ENCODE measurements around the gene CALN1.

The CALN1 gene

DNA sequence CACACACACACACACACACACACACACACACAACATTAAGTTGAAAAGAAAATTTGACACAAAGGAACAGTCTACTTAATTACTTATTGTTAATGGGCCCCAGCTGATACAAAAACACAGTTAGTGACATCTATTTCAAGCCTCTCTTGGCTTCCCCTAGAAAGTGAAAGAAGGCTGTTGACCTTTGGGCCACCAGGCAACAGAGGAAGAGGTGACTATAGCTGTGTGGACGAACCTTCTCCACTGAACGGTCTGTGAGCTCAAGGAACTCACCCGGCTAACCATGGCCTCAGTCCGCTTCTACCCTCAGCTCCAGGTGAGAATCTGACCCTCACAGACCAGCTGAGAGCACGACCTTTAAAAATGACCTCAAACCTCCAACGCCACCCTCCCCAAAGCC, 32.9 kb upstream of the CALN1 start:
- TF ChIP-seq, protein P1, sequence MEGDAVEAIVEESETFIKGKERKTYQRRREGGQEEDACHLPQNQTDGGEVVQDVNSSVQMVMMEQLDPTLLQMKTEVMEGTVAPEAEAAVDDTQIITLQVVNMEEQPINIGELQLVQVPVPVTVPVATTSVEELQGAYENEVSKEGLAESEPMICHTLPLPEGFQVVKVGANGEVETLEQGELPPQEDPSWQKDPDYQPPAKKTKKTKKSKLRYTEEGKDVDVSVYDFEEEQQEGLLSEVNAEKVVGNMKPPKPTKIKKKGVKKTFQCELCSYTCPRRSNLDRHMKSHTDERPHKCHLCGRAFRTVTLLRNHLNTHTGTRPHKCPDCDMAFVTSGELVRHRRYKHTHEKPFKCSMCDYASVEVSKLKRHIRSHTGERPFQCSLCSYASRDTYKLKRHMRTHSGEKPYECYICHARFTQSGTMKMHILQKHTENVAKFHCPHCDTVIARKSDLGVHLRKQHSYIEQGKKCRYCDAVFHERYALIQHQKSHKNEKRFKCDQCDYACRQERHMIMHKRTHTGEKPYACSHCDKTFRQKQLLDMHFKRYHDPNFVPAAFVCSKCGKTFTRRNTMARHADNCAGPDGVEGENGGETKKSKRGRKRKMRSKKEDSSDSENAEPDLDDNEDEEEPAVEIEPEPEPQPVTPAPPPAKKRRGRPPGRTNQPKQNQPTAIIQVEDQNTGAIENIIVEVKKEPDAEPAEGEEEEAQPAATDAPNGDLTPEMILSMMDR (IDR thresholded peaks at IDR 0.05; ENCODE audit: control insufficient read depth, extremely low read depth, insufficient read depth): no peak
- no peak overlapping the region for H3K4me3 ChIP-seq (ENCODE audit: low read depth, low read length)
- DNase-seq (ENCODE audit: low read depth): no peak

DNA sequence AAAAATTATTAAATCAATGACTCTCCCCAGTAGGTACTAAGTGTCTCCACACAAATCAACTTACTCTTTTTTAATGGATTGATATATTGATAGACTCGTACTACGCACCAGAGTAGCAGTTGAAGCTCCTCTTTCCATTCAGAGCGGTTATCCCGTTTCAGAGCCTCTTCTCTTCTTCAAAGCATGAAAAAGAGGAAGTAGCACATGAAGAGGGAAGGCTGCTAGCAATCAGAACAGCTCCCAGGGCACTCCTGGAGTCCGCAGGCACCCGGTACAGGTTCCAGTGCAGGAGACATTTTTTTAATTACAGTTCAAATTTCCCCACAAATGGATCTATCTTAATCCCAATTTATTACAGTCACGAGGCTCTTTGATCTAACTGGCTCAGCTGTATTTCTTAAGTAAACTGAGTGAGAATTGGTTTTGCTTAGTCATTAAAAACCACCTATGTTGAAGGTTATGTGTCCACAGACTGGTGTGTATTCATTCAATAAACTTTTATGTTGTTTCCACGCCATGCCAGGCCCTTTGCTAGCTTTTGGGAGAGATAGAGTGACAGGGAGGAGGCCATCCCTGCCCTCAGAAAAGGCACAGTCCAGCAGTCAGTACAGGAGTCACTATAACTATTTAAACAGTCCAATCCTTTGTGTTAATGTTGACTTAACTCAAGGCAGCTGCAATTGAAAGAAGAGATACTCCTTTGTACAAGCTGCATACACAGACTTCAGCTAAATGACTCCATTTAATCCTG, 32.1 kb upstream of the CALN1 start:
- H3K4me3 ChIP-seq (ENCODE audit: low read depth, low read length): no peak overlapping the region
- DNase-seq (ENCODE audit: low read depth): no peak

DNA sequence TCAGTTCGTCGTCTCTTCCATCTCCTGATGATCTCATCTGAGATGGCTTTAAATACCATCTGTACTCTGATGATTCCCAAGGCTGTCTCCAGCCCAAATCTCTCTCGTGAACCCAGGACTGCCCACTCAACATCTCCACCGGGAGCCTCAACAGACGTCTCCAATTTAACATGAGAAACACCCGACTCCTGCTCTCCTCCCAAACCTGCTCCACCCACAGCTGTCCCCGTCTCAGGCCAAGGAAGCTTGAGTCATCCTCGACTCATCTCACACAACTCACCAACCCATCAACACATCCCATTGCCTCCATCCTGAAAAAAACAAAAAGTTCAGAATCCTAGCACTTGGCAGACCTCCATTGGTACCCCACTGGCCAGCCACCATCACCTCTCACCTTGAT, 29.7 kb upstream of the CALN1 start:
- no peak for DNase-seq (ENCODE audit: low read depth)
- TF ChIP-seq, protein P1 (IDR thresholded peaks at IDR 0.05; ENCODE audit: control insufficient read depth, extremely low read depth, insufficient read depth): no peak
- no peak overlapping the region for H3K4me3 ChIP-seq (ENCODE audit: low read depth, low read length)

More for the DNA sequence above, 32.1 kb upstream of the CALN1 start:
- TF ChIP-seq, protein P1 (IDR thresholded peaks at IDR 0.05; ENCODE audit: control insufficient read depth, extremely low read depth, insufficient read depth): no peak

DNA sequence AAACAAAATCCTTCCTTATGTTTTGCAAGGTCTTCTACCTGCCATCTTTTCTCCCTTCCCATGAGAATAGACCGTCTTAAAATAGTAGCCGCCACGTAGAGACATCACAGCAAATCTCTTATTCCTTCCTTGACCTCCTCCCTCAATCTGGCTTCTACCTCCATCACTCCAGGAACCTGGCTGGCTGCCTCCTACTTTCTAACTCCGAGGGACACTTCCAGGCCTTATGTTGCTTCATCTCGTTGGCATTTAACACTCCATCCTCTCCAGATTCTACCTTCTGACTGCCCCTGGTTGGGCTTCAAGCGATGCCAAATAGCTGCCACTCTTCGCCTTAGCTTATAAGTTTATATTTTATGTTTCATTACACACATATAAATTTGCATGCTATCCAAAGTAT, 26.4 kb upstream of the CALN1 start:
- H3K4me3 ChIP-seq (ENCODE audit: low read depth, low read length): no peak overlapping the region
- TF ChIP-seq, protein P1 (IDR thresholded peaks at IDR 0.05; ENCODE audit: control insufficient read depth, extremely low read depth, insufficient read depth): no peak
- DNase-seq (ENCODE audit: low read depth): no peak

DNA sequence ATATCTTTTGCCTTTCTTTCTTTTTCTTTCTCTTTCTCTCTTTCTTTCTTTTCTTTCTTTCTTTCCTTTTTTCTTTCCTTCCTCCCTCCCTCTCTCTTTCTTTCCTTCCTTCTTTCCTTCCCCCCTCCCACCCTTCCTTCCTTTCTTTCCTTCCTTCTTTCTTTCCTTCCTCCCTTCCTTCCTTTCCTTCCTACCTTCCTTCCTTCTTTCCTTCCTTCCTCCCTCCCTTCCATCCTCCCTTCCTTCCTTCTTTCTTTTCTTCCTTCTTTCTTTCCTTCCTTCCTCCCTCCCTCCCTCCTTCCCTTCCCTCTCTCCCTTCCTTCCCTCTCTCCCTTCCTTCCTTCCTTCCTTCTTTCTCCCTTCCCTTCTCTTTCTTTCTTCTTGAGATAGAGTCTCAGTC, 25.5 kb upstream of the CALN1 start:
- TF ChIP-seq, protein P1 (IDR thresholded peaks at IDR 0.05; ENCODE audit: control insufficient read depth, extremely low read depth, insufficient read depth): no peak
- no peak for DNase-seq (ENCODE audit: low read depth)
- H3K4me3 ChIP-seq (ENCODE audit: low read depth, low read length): no peak overlapping the region

DNA sequence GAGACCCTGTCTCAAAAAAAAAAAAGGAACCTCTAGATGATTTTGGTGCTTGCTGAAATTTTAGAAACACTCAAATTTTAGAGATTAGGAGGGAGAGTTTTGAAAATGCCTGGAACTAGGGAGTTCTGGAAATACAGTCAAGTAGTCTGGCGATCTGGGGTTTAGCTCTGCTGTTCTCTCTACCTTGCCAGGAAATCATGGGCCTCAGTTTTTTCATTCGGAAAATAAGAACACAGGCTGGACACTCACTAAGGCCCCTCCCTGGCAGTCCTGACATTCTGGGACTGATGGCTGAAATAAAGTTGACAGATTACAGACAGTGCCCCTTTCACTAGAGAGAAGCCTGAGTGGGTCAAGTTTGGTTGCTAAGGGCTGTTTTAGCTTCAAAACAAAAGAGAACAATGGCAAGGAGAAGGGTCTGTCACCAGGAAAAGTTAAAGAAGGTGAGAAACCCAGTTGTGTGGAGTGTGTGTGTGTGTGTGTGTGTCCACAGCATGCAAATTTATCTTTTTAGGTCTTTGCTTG, 25.0 kb upstream of the CALN1 start:
- DNase-seq (ENCODE audit: low read depth): no peak
- no peak overlapping the region for H3K4me3 ChIP-seq (ENCODE audit: low read depth, low read length)
- TF ChIP-seq, protein P1 (IDR thresholded peaks at IDR 0.05; ENCODE audit: control insufficient read depth, extremely low read depth, insufficient read depth): no peak
